ENCODE results near the gene PPIG.

PPIG gene

GRCh38 chr2:169644173-169644572, 60.0 kb downstream of the PPIG start:
- H3K9me3 ChIP-seq (ENCODE audit: control insufficient read depth, low read length): no peaks in the 10 kb centered on the region
- H3K4me1 ChIP-seq (ENCODE audit: control insufficient read depth, insufficient read depth, low read length): no peaks in the 10 kb centered on the region
- H3K27me3 ChIP-seq (ENCODE audit: control insufficient read depth, insufficient read depth, low read length): no peaks in the 10 kb centered on the region
- no peak overlapping the region for H3K4me3 ChIP-seq (ENCODE audit: low read length)
- H3K9ac ChIP-seq (ENCODE audit: low read length): no peak overlapping the region
- H3K36me3 ChIP-seq (ENCODE audit: control insufficient read depth, insufficient read depth, low read length): no peaks in the 10 kb centered on the region

GRCh38 chr2:169647496-169647895, 63.3 kb downstream of the PPIG start:
- Histone ChIP-seq H3K27me3 (ENCODE audit: control insufficient read depth, insufficient read depth, low read length) (no peaks in the 10 kb centered on the region), H3K9me3 (ENCODE audit: control insufficient read depth, low read length) (no peaks in the 10 kb centered on the region), H3K4me1 (ENCODE audit: control insufficient read depth, insufficient read depth, low read length) (no peaks in the 10 kb centered on the region), H3K9ac (ENCODE audit: low read length) (no peak overlapping the region), H3K36me3 (ENCODE audit: control insufficient read depth, insufficient read depth, low read length) (no peaks in the 10 kb centered on the region), H3K4me3 (ENCODE audit: low read length) (no peak overlapping the region)

- Histone ChIP-seq H3K4me3 (ENCODE audit: low read length) (no peak overlapping the region), H3K27me3 (ENCODE audit: control insufficient read depth, insufficient read depth, low read length) (no peaks in the 10 kb centered on the region), H3K9me3 (ENCODE audit: control insufficient read depth, low read length) (no peaks in the 10 kb centered on the region), H3K4me1 (ENCODE audit: control insufficient read depth, insufficient read depth, low read length) (no peaks in the 10 kb centered on the region), H3K9ac (ENCODE audit: low read length) (no peak overlapping the region), H3K36me3 (ENCODE audit: control insufficient read depth, insufficient read depth, low read length) (no peaks in the 10 kb centered on the region)
Measured at GRCh38 chr2:169649278-169649677, 65.1 kb downstream of the PPIG start.

- Histone ChIP-seq H3K27me3 (ENCODE audit: control insufficient read depth, insufficient read depth, low read length) (no peaks in the 10 kb centered on the region), H3K9me3 (ENCODE audit: control insufficient read depth, low read length) (no peaks in the 10 kb centered on the region), H3K36me3 (ENCODE audit: control insufficient read depth, insufficient read depth, low read length) (no peaks in the 10 kb centered on the region), H3K4me1 (ENCODE audit: control insufficient read depth, insufficient read depth, low read length) (no peaks in the 10 kb centered on the region), H3K9ac (ENCODE audit: low read length) (no peak overlapping the region), H3K4me3 (ENCODE audit: low read length) (no peak overlapping the region)
Measured at GRCh38 chr2:169653636-169654035, 69.5 kb downstream of the PPIG start.

- Histone ChIP-seq H3K9ac (ENCODE audit: low read length) (no peak overlapping the region), H3K27me3 (ENCODE audit: control insufficient read depth, insufficient read depth, low read length) (no peaks in the 10 kb centered on the region), H3K4me3 (ENCODE audit: low read length) (no peak overlapping the region), H3K36me3 (ENCODE audit: control insufficient read depth, insufficient read depth, low read length) (no peaks in the 10 kb centered on the region), H3K4me1 (ENCODE audit: control insufficient read depth, insufficient read depth, low read length) (no peaks in the 10 kb centered on the region), H3K9me3 (ENCODE audit: control insufficient read depth, low read length) (no peaks in the 10 kb centered on the region)
Measured at GRCh38 chr2:169656164-169656563, 72.0 kb downstream of the PPIG start.

- H3K36me3 ChIP-seq (ENCODE audit: control insufficient read depth, insufficient read depth, low read length): no peaks in the 10 kb centered on the region
- H3K9me3 ChIP-seq (ENCODE audit: control insufficient read depth, low read length): no peaks in the 10 kb centered on the region
- H3K27me3 ChIP-seq (ENCODE audit: control insufficient read depth, insufficient read depth, low read length): no peaks in the 10 kb centered on the region
- H3K4me1 ChIP-seq (ENCODE audit: control insufficient read depth, insufficient read depth, low read length): no peaks in the 10 kb centered on the region
- H3K4me3 ChIP-seq (ENCODE audit: low read length): no peak overlapping the region
- H3K9ac ChIP-seq (ENCODE audit: low read length): no peak overlapping the region
Measured at GRCh38 chr2:169658877-169659276, 74.7 kb downstream of the PPIG start.

- Histone ChIP-seq H3K36me3 (ENCODE audit: control insufficient read depth, insufficient read depth, low read length) (no peaks in the 10 kb centered on the region), H3K27me3 (ENCODE audit: control insufficient read depth, insufficient read depth, low read length) (no peaks in the 10 kb centered on the region), H3K9me3 (ENCODE audit: control insufficient read depth, low read length) (no peaks in the 10 kb centered on the region), H3K4me1 (ENCODE audit: control insufficient read depth, insufficient read depth, low read length) (no peaks in the 10 kb centered on the region), H3K9ac (ENCODE audit: low read length) (no peak overlapping the region), H3K4me3 (ENCODE audit: low read length) (no peak overlapping the region)
Measured at GRCh38 chr2:169659320-169659719, 75.2 kb downstream of the PPIG start.

GRCh38 chr2:169661265-169661664, 77.1 kb downstream of the PPIG start:
- no peak overlapping the region for H3K9ac ChIP-seq (ENCODE audit: low read length)
- no peak overlapping the region for H3K4me3 ChIP-seq (ENCODE audit: low read length)

GRCh38 chr2:169662744-169663143, 78.6 kb downstream of the PPIG start:
- no peak overlapping the region for H3K9ac ChIP-seq (ENCODE audit: low read length)
- no peaks in the 10 kb centered on the region for H3K27me3 ChIP-seq (ENCODE audit: control insufficient read depth, insufficient read depth, low read length)
- no peak overlapping the region for H3K4me3 ChIP-seq (ENCODE audit: low read length)
- peaks cover 8% of the 10 kb centered on the region for H3K4me1 ChIP-seq (ENCODE audit: control insufficient read depth, insufficient read depth, low read length)
- H3K36me3 ChIP-seq (ENCODE audit: control insufficient read depth, insufficient read depth, low read length): no peaks in the 10 kb centered on the region
- H3K9me3 ChIP-seq (ENCODE audit: control insufficient read depth, low read length): no peaks in the 10 kb centered on the region

More at GRCh38 chr2:169661265-169661664, 77.1 kb downstream of the PPIG start:
- peaks cover 8% of the 10 kb centered on the region for H3K4me1 ChIP-seq (ENCODE audit: control insufficient read depth, insufficient read depth, low read length)
- H3K27me3 ChIP-seq (ENCODE audit: control insufficient read depth, insufficient read depth, low read length): no peaks in the 10 kb centered on the region
- no peaks in the 10 kb centered on the region for H3K9me3 ChIP-seq (ENCODE audit: control insufficient read depth, low read length)
- H3K36me3 ChIP-seq (ENCODE audit: control insufficient read depth, insufficient read depth, low read length): no peaks in the 10 kb centered on the region

- H3K9me3 ChIP-seq (ENCODE audit: control insufficient read depth, low read length): no peaks in the 10 kb centered on the region
- H3K4me1 ChIP-seq (ENCODE audit: control insufficient read depth, insufficient read depth, low read length): peaks cover 13% of the 10 kb centered on the region
- H3K9ac ChIP-seq (ENCODE audit: low read length): no peak overlapping the region
- no peak overlapping the region for H3K4me3 ChIP-seq (ENCODE audit: low read length)
- no peaks in the 10 kb centered on the region for H3K36me3 ChIP-seq (ENCODE audit: control insufficient read depth, insufficient read depth, low read length)
- no peaks in the 10 kb centered on the region for H3K27me3 ChIP-seq (ENCODE audit: control insufficient read depth, insufficient read depth, low read length)
Measured at GRCh38 chr2:169663247-169663646, 79.1 kb downstream of the PPIG start.

- no peaks in the 10 kb centered on the region for H3K9me3 ChIP-seq (ENCODE audit: control insufficient read depth, low read length)
- H3K4me3 ChIP-seq (ENCODE audit: low read length): no peak overlapping the region
- no peaks in the 10 kb centered on the region for H3K27me3 ChIP-seq (ENCODE audit: control insufficient read depth, insufficient read depth, low read length)
- no peaks in the 10 kb centered on the region for H3K36me3 ChIP-seq (ENCODE audit: control insufficient read depth, insufficient read depth, low read length)
- H3K4me1 ChIP-seq (ENCODE audit: control insufficient read depth, insufficient read depth, low read length): peaks cover 16% of the 10 kb centered on the region
- H3K9ac ChIP-seq (ENCODE audit: low read length): no peak overlapping the region
Measured at GRCh38 chr2:169664600-169664977, 80.4 kb downstream of the PPIG start.

GRCh38 chr2:169664978-169665930, 81.1 kb downstream of the PPIG start:
- Histone ChIP-seq H3K27me3 (ENCODE audit: control insufficient read depth, insufficient read depth, low read length) (no peaks in the 10 kb centered on the region), H3K4me1 (ENCODE audit: control insufficient read depth, insufficient read depth, low read length) (peaks cover 16% of the 10 kb centered on the region), H3K4me3 (ENCODE audit: low read length) (no peak overlapping the region), H3K9ac (ENCODE audit: low read length) (no peak overlapping the region), H3K9me3 (ENCODE audit: control insufficient read depth, low read length) (no peaks in the 10 kb centered on the region), H3K36me3 (ENCODE audit: control insufficient read depth, insufficient read depth, low read length) (no peaks in the 10 kb centered on the region)

All from mucosa of stomach (tissue), 1 donor.